HL-60/S4 treated with retinoic acid at 250 ng/mL for 4 days and 3 days (cell line): ENCODE results near the gene TTC23L.

Source experiments
- in situ Hi-C: fragments of 300-500 bp; cut with MboI; formaldehyde crosslinking; loops from 2 replicates; pipeline ENCODE4 v1.7.0; 2022; ENCODE audit warnings: low sequenced_read_pairs

Gene TTC23L

DNA sequence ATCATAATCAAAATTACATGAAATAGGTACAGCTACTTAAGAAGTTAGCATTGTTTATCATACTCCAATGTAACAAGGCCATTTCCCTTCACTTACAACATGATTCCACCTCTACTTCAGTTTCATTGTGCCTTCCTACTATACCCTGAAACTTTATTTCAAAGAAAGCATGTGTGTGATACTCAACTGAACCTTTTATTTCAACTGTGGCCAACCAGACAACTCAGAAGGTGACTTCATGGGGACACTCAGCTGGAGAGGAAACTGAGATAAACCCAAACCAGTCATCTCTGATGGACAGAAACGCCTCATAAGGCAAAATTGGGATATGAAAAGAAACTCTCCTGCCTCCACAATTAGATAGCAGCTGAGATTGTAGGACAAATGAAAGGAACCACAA lies 5.9 kb upstream of the TTC23L start:
- in situ Hi-C loops = no loop called here

- in situ Hi-C loops = no loop called here
Observed at GRCh38 chr5:34833976-34834793, 4.8 kb upstream of the TTC23L start.

- in situ Hi-C loops = no loop called here
Observed at GRCh38 chr5:34834794-34835089, 4.2 kb upstream of the TTC23L start.

DNA sequence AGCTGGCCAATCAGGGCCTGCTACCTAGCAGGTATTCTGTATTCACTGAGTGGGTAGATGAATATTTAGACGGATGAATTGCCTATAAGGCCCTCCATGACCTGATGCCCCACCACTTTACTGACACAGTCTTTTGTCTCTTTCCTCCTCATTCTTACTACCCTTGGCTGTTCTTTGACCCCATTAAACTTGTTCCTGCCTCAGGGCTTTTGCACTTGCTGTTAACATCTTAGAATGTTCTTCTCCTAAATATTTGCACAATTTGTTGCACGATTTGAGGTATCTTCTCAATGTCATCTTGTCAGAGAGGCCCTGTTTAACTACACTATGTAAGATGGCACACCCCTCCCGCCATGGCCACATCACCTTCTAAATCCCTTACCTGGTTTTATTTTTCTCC lies 3.3 kb upstream of the TTC23L start:
- in situ Hi-C loops = no loop called here

DNA sequence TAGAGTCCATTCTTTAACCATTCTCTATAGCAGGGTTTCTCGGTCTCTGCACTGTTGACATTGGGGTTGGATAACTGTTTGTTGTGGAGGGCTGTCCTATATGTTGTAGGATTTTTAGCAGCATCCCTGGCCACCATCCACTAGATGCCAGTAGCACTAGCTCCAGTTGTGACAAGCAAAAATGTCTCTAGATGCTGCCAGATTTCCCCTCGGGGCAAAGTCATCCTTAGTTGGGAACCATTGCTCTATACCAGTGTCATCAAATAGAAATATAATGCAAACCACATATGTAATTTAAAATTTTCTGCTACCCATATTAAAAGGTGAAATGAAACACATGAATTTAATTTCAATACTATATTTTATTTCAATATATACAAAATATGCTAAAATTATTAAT lies 2.9 kb downstream of the TTC23L start:
- in situ Hi-C loops = no loop called here

GRCh38 chr5:34842554-34842953 lies 3.6 kb downstream of the TTC23L start:
- in situ Hi-C loops = no loop called here

DNA sequence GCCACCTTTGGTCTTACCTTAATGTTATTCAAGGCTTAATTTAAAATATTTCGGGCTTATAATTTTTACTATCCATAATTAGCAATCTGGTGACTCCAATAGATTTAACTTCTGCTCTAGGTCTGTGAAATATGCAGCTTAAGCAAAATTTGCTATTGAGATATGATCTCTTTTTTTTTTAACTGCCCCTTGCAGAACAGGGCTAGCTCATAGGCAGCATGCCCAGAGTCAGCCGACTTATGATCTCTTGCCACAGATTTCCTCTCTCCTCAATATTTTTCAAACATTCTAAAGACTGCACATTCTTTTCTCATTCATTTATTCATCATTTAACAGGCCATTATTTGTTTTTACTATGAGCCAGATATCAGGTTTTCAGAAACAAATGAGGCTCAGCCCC lies 4.5 kb downstream of the TTC23L start:
- in situ Hi-C loops = no loop called here

- in situ Hi-C loops = no loop called here
Observed at GRCh38 chr5:34844106-34844505, 5.1 kb downstream of the TTC23L start.

GRCh38 chr5:34844999-34845398 lies 6.0 kb downstream of the TTC23L start:
- in situ Hi-C loops = no loop called here

DNA sequence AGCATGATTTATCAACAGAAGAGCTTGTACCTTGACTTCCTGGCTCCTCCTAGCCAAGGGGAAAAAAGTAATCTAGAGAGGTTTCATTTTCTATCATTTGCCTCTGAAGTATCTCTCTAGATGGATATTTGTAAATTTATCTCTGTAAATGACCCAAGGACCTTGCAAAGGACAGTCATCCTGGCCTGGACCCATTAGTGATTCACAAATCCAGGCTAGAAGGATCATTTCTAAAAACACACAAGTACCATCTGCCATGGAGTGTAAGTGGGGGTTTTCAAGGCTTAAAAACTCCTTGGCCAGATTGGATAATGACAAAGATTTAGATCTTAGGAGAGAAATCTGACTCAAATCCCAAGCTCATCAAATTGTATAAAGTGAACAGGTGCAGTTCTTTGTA lies 8.1 kb downstream of the TTC23L start:
- in situ Hi-C loops = no loop called here

GRCh38 chr5:34847552-34847951 lies 8.6 kb downstream of the TTC23L start:
- in situ Hi-C loops = no loop called here

GRCh38 chr5:34848230-34848629 lies 9.3 kb downstream of the TTC23L start:
- in situ Hi-C loops = no loop called here

GRCh38 chr5:34849253-34849652 lies 10.3 kb downstream of the TTC23L start:
- in situ Hi-C loops = no loop called here

- in situ Hi-C loops = no loop called here
Observed at GRCh38 chr5:34854459-34855174, 15.7 kb downstream of the TTC23L start.

- in situ Hi-C loops = no loop called here
Observed at GRCh38 chr5:34857161-34857560, 18.2 kb downstream of the TTC23L start.

- in situ Hi-C loops = no loop called here
Observed at GRCh38 chr5:34857894-34858293, 18.9 kb downstream of the TTC23L start.

GRCh38 chr5:34858790-34859189 lies 19.8 kb downstream of the TTC23L start:
- in situ Hi-C loops = no loop called here

DNA sequence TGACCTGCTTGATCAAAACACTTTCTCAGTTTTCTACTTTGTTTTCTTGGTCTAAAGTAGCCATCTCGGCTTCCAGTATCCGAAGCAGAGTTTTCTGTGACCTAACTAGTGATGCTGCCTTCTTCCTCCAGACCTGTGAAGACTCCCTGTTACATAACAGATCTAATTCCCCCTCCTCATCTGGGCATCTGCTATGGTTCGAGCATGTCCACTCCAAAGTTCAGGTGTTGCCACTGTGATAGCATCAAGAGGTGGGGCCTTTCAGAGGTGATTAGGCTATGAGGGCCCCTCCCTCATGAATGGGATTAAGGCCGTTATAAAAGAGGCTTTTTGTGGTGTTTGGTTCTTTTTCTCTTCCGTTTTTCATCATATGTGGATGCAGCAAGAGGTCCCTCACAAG lies 20.3 kb downstream of the TTC23L start:
- in situ Hi-C loops = no loop called here

GRCh38 chr5:34863946-34864345 lies 25.0 kb downstream of the TTC23L start:
- in situ Hi-C loops = no loop called here

DNA sequence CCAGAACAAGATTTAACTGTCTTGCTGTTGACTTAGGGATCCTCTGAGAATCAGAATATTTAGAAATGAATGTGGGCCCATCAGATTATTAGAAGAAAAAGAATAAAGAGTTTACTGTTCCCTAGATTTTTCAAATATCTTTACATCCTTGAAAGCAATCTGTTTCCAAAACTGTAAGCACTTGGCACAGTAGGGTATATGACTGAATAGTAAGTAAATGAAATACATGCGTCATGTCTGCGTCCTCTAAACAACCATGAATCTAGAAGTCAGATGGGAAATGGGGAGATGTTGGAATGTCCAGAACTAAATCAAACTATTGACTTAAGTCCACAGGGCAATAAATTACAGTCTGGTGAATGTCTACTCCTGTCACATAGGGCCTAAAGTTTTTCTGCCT lies 26.1 kb downstream of the TTC23L start:
- in situ Hi-C loops = no loop called here

- in situ Hi-C loops = no loop called here
Observed at GRCh38 chr5:34866989-34867471, 28.1 kb downstream of the TTC23L start.

GRCh38 chr5:34867660-34868059 lies 28.7 kb downstream of the TTC23L start:
- in situ Hi-C loops = no loop called here
